ENCODE measurements around the gene RPS6KC1. TPM values are rescaled to one million over a fixed set of nuclear protein-coding genes. Genes with fewer than 3 reads are reported as not detected.

The RPS6KC1 gene, protein sequence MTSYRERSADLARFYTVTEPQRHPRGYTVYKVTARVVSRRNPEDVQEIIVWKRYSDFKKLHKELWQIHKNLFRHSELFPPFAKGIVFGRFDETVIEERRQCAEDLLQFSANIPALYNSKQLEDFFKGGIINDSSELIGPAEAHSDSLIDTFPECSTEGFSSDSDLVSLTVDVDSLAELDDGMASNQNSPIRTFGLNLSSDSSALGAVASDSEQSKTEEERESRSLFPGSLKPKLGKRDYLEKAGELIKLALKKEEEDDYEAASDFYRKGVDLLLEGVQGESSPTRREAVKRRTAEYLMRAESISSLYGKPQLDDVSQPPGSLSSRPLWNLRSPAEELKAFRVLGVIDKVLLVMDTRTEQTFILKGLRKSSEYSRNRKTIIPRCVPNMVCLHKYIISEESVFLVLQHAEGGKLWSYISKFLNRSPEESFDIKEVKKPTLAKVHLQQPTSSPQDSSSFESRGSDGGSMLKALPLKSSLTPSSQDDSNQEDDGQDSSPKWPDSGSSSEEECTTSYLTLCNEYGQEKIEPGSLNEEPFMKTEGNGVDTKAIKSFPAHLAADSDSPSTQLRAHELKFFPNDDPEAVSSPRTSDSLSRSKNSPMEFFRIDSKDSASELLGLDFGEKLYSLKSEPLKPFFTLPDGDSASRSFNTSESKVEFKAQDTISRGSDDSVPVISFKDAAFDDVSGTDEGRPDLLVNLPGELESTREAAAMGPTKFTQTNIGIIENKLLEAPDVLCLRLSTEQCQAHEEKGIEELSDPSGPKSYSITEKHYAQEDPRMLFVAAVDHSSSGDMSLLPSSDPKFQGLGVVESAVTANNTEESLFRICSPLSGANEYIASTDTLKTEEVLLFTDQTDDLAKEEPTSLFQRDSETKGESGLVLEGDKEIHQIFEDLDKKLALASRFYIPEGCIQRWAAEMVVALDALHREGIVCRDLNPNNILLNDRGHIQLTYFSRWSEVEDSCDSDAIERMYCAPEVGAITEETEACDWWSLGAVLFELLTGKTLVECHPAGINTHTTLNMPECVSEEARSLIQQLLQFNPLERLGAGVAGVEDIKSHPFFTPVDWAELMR
- total RNA-seq = 7.7 and 8.8 TPM in 2 replicates

GRCh38 chr1:213051127-213051880 lies at the start of gene RPS6KC1:
Gene RPS6KC1 (plus strand): TSS chr1:213051241. CDS start chr1:213051405, 164 bp downstream.

DNA sequence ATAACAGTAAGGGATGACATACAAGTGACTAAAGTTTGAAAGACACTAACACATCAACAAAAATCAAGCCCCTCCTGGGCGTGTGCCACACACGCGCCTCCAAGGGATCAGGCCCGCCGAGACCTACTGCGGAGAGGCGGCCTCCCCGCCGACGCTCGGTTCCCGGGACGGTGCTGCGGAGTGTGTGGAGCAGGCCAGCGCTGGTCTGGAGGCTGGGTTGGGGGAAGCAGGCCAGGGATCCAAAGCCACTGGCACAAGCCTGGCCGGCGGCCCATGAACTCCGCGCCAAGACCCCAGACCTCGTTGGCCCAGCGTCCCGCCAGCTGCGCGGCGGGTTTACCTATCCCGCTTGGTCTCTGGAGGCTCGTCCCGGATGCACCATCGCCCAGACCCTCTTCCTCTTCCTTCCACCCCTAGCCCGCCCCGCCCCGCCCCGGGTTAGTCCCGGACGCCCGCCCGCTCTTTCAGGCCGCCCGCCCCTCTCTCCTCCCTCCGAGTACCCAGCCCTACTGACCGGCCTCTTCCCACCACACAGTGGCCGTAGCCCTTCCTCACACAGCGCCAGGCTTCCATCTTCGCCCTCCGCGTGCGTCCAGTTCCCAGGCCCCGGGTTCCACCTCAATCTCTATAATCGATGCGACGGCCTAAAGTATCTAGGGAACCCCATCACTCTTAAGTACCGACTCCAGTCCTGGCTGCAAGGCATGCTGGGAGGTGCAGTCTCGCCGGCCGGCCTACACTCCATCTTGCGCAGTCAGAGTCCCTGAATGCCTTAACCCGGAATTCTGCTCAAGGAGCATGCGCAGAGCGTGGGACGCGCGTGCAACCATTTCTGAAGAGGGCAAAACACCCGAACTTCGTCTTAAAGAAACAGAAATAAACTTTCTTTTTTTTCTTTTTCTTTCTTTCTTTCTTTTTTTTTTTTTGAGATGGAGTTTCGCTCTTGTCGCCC lies 35.7 kb upstream of the RPS6KC1 start, which contains the start of gene ANGEL2:
Gene ANGEL2, minus strand, starts transcription at position 769 of the 952 bp plus-strand sequence. Its CDS starts 196 bp downstream, at position 573.

Other genes starting within 250 kb of the RPS6KC1 start
- gene SPATA45, start 203.6 kb upstream of the RPS6KC1 start, total RNA-seq = not detected in 2 replicates
- gene FLVCR1, start 193.0 kb upstream of the RPS6KC1 start, total RNA-seq = 8.1 and 12.5 TPM in 2 replicates
- gene VASH2, start 100.7 kb upstream of the RPS6KC1 start, total RNA-seq = 2.0 and 3.1 TPM in 2 replicates
- 23.5 and 35.1 TPM in 2 replicates for gene ANGEL2, start 35.4 kb upstream of the RPS6KC1 start, total RNA-seq

Data from bronchus fibroblast of lung (primary cell).